Vagina (tissue), 2 donors: ENCODE results near the gene NPPB. TPM values are rescaled to one million over a fixed set of nuclear protein-coding genes. Genes with fewer than 3 reads are reported as not detected.

Experiments used
- DNase-seq, 2 donors: peaks; one replicate each; pipeline ENCODE4 v3.0.0-alpha.2; 2017; ENCODE audit errors: extremely low spot score in 2 of 2
- H3K27ac ChIP-seq: fragments of 200-600 bp; sonication (generic); one replicate; pipeline ENCODE4 v1.5.1; 2019
- H3K27me3 ChIP-seq: fragments of 200-600 bp; sonication (generic); one replicate; pipeline ENCODE4 v1.5.1; 2019
- H3K36me3 ChIP-seq, 2 donors: fragments of 200-600 bp; sonication (generic); one replicate each; pipeline ENCODE4 v1.5.1; 2017 to 2019
- H3K4me1 ChIP-seq: fragments of 200-600 bp; sonication (generic); one replicate; pipeline ENCODE4 v1.5.1; 2019
- H3K4me3 ChIP-seq, 2 donors: fragments of 200-600 bp; sonication (generic); 1 replicate in 1 of 2; 2 replicates in 1 of 2; pipeline ENCODE4 v1.5.1; 2016 to 2019
- H3K9me3 ChIP-seq: fragments of 200-600 bp; sonication (generic); one replicate; pipeline ENCODE4 v1.5.1; 2019
- POLR2A ChIP-seq, 2 donors: fragments of 450-650 bp; IDR thresholded peaks; one replicate each; pipeline ENCODE4 v1.6.1; 2017; ENCODE audit warnings: antibody characterized with exemption in 2 of 2, mild to moderate bottlenecking in 2 of 2, moderate library complexity in 2 of 2
- POLR2AphosphoS5 ChIP-seq, 2 donors: sonication (generic); formaldehyde crosslinking; IDR thresholded peaks; one replicate each; pipeline ENCODE4 v1.9.0; 2017; ENCODE audit warnings: antibody characterized with exemption in 2 of 2, mild to moderate bottlenecking in 2 of 2, low read depth in 1 of 2; ENCODE audit not compliant: insufficient read depth in 1 of 2
- intact Hi-C: fragments of 100-400 bp; cut with DNase I; formaldehyde crosslinking; loops from one replicate; pipeline ENCODE4 v1.15.1; 2023
- total RNA-seq: library from RNA; depleted of rRNA; stranded (reverse); fragments of >200 nt; gene quantifications from one replicate; pipeline ENCODE4 v1.2.3, GENCODE V29; 2016
- TF ChIP-seq, protein P1 (sequence below), 3 experiments: fragments of 450-650 bp in 2 of 3; fragments of 200-600 bp in 1 of 3; sonication (generic) in 1 of 3; IDR thresholded peaks; one replicate each; pipeline ENCODE4 v1.5.1; 2017 to 2019; ENCODE audit warnings: antibody characterized with exemption in 3 of 3, mild to moderate bottlenecking in 2 of 3, moderate library complexity in 2 of 3

NPPB gene
- total RNA-seq, 1 donor from 2014 or later, result not detected

DNA sequence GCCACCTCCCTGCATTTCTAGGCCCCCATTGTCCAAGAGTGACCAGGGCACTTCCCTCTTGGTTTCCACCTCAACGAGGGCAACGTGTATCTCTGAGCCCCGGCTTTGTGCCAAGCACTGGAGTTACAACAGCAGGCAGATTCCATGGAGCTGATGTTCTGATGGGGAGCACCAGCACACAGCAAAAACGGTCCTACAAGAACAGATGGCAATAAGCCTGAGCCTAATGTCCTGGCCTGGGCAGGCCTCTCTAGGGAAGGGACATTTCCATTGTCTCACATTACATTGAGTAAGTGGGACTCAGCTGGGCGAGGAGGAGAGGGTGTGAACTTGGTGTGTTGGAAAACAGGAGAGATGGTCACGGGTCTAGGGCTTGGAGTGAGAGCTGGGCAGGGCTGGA lies 27.2 kb upstream of the NPPB start:
- no peak overlapping the region for H3K4me3 ChIP-seq
- TF ChIP-seq, protein P1, sequence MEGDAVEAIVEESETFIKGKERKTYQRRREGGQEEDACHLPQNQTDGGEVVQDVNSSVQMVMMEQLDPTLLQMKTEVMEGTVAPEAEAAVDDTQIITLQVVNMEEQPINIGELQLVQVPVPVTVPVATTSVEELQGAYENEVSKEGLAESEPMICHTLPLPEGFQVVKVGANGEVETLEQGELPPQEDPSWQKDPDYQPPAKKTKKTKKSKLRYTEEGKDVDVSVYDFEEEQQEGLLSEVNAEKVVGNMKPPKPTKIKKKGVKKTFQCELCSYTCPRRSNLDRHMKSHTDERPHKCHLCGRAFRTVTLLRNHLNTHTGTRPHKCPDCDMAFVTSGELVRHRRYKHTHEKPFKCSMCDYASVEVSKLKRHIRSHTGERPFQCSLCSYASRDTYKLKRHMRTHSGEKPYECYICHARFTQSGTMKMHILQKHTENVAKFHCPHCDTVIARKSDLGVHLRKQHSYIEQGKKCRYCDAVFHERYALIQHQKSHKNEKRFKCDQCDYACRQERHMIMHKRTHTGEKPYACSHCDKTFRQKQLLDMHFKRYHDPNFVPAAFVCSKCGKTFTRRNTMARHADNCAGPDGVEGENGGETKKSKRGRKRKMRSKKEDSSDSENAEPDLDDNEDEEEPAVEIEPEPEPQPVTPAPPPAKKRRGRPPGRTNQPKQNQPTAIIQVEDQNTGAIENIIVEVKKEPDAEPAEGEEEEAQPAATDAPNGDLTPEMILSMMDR (IDR thresholded peaks at IDR 0.05), result no peak
- TF ChIP-seq POLR2AphosphoS5 (IDR thresholded peaks at IDR 0.05; ENCODE audit: insufficient read depth in 1 of 2, low read depth in 1 of 2), result no peak
- TF ChIP-seq POLR2A (IDR thresholded peaks at IDR 0.05), result no peak
- H3K36me3 ChIP-seq, result no peaks in the 10 kb centered on the region
- no peak overlapping the region for H3K27ac ChIP-seq
- intact Hi-C loops, result no loop called here
- H3K9me3 ChIP-seq, result no peaks in the 10 kb centered on the region
- H3K27me3 ChIP-seq, result no peaks in the 10 kb centered on the region
- no peak for DNase-seq
- no peaks in the 10 kb centered on the region for H3K4me1 ChIP-seq

DNA sequence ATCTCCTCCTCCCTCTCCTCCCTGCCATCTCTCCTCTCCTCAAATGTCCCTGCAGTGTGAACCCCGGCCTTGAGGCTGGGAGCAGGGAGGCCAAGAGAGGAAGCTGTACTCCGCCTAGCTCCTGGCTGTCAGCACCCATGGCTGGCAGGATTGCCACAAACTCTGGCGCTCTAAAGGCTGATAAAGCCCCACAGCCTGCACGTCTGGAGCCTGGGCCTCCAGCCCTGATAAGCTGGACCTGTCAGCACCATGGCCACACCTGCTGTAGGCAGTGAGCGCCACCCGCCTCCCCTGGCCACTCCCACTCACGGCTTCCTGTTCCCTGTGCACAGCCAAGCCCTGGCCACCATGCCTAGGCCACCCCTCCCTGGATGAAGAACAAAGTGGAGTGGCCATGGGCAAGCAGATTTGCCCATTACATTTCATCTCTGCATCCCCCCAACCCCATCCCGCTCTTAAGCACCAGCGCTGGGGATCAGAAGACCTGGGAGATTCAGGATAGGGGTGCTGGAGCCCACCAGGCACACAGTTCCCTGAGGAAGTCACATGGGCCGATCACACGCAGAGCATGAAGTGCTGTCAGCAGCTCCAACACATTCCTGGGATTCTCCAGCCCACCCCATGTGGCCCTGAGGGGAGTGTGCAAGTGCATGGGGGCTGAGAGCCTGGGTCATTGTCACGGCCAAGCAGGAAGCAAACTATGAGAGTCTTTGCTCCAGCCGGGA lies 24.2 kb upstream of the NPPB start:
- H3K36me3 ChIP-seq, result no peaks in the 10 kb centered on the region
- TF ChIP-seq POLR2AphosphoS5 (IDR thresholded peaks at IDR 0.05; ENCODE audit: insufficient read depth in 1 of 2, low read depth in 1 of 2), result no peak
- TF ChIP-seq, protein P1 (IDR thresholded peaks at IDR 0.05), result no peak
- TF ChIP-seq POLR2A (IDR thresholded peaks at IDR 0.05), result no peak
- H3K4me1 ChIP-seq, result no peaks in the 10 kb centered on the region
- DNase-seq, result no peak
- H3K27ac ChIP-seq, result no peak overlapping the region
- intact Hi-C loops, result no loop called here
- H3K4me3 ChIP-seq, result no peak overlapping the region
- H3K27me3 ChIP-seq, result no peaks in the 10 kb centered on the region
- H3K9me3 ChIP-seq, result no peaks in the 10 kb centered on the region

DNA sequence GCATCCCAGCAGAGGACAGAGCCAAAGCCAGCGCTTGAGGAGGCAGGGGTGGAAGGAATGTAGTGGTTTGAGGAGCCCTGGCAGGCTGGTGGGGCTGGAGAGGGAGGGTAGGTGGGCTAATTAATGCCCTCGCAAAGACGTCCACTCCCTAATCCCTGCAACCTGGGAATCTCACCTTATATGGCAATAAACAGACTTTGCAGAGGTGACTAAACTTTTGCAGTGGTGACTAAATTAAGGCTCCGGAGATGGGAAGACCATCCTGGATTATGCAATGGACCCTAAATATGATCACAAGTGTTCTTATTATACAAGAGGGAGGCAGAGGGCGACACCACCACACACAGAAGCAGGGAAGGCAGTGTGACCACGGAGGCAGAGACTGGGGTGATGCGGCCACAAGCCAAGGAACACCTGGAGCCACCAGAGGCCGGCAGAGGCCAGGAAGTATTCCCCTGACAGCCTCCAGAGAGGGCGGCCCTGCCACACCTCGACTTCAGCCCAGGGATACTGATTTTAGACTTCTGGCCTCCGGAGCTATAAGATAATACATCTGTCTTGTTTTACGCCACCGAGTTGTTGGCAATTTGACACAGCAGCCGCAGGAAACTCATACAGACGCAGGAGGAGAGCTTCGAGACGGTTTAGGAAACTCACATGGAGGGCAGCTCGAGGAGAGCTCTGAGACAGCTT lies 23.1 kb upstream of the NPPB start:
- DNase-seq, result no peak
- TF ChIP-seq, protein P1 (IDR thresholded peaks at IDR 0.05), result no peak
- no peak for TF ChIP-seq POLR2AphosphoS5 (IDR thresholded peaks at IDR 0.05; ENCODE audit: insufficient read depth in 1 of 2, low read depth in 1 of 2)
- TF ChIP-seq POLR2A (IDR thresholded peaks at IDR 0.05), result no peak
- H3K4me3 ChIP-seq, result no peak overlapping the region
- H3K36me3 ChIP-seq, result no peaks in the 10 kb centered on the region
- H3K4me1 ChIP-seq, result no peaks in the 10 kb centered on the region
- H3K9me3 ChIP-seq, result no peaks in the 10 kb centered on the region
- H3K27ac ChIP-seq, result no peak overlapping the region
- H3K27me3 ChIP-seq, result no peaks in the 10 kb centered on the region
- intact Hi-C loops, result no loop called here

DNA sequence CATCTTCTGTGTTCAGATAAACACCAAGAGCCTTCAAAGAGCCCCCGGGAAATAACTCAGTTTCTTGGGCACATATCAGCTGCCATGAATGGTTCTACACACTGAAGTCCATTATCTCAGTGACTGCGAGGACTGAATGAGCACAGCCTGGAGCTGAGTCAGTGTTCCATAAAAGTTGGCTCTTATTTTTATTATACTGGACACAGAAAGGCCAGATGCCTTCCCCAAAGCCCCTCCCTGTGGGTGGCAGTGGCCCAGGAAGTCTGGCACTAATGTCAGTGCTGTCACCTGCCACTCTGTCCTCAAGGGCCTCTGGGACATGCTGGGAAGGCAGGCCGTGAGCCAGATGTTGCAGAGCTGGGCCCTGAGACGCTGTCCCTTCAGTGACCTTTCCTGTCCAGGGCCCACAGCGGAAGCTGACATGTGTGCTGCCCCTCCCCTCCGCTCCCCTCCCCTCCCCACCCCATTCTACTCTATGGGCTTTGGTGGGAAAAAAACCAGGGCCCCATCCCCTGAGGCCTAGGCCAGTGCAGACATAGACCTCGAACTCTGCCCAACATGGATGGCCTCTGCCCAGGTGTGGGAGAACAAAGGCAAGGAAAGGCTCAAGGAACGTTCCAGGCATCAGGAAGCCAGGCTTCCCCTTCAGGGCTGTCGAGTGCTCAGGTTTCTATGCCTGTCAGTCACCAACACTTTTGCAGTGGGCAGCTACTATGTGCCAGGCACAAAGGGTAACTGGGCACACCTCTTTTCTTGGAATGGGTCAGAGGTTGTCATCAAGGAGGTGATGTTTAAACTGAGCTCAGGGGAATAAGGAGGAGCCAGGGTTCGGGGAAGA lies 22.4 kb upstream of the NPPB start:
- no peaks in the 10 kb centered on the region for H3K36me3 ChIP-seq
- intact Hi-C loops, result no loop called here
- TF ChIP-seq POLR2A (IDR thresholded peaks at IDR 0.05) (no peak), POLR2AphosphoS5 (IDR thresholded peaks at IDR 0.05; ENCODE audit: insufficient read depth in 1 of 2, low read depth in 1 of 2) (peak in 1 of 2 donors; percentile 42)
- no peaks in the 10 kb centered on the region for H3K27me3 ChIP-seq
- H3K9me3 ChIP-seq, result no peaks in the 10 kb centered on the region
- H3K4me1 ChIP-seq, result no peaks in the 10 kb centered on the region
- H3K4me3 ChIP-seq, result no peak overlapping the region
- H3K27ac ChIP-seq, result no peak overlapping the region
- DNase-seq, result no peak

DNA sequence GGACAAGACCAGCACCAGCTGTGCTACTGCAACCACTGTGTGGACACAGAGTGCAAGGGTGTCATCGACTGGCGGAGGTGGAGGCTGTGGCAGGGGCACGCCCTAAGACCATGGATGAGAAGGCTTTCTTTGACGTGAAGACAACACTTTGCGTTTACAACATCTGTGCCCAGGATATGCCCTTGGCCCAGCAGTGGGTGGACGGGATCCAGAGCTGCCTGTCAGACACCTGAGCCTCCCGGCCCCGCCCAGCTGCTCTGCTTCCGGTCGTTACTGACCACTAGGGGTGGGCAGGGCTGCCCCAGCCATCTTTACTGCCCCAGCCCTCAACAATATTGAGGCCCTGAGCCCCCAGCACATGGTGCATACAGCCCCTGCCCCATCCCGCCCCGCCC lies 21.4 kb upstream of the NPPB start:
- intact Hi-C loops, result no loop called here

More for the DNA sequence above, 21.4 kb upstream of the NPPB start:
- no peaks in the 10 kb centered on the region for H3K36me3 ChIP-seq
- no peak overlapping the region for H3K27ac ChIP-seq
- H3K9me3 ChIP-seq, result no peaks in the 10 kb centered on the region
- TF ChIP-seq, protein P1 (IDR thresholded peaks at IDR 0.05), result no peak
- TF ChIP-seq POLR2A (IDR thresholded peaks at IDR 0.05), result no peak
- TF ChIP-seq POLR2AphosphoS5 (IDR thresholded peaks at IDR 0.05; ENCODE audit: insufficient read depth in 1 of 2, low read depth in 1 of 2), result no peak
- H3K4me3 ChIP-seq, result no peak overlapping the region
- H3K4me1 ChIP-seq, result no peaks in the 10 kb centered on the region
- no peaks in the 10 kb centered on the region for H3K27me3 ChIP-seq
- no peak for DNase-seq
